DMS153 treated with DMSO at 0.1 percent for 48 hours (cell line): ENCODE data around the gene RANBP3L.
"Not testable (repeated sequence)": the region's sequence is repeated elsewhere in the genome, so short reads cannot be mapped to it uniquely, and the experiment has no call there.

ENCODE experiments used
- DNase-seq: peaks from one replicate; lab custom pipeline; 2025; ENCODE audit not compliant: unreplicated experiment; lab: John Stamatoyannopoulos, UW

RANBP3L gene

GRCh38 chr5:36208786-36209185 lies 92.9 kb downstream of the RANBP3L start:
- DNase-seq: no peak

- DNase-seq: no peak
Observed at GRCh38 chr5:36206913-36207312, 94.8 kb downstream of the RANBP3L start.

GRCh38 chr5:36205329-36205728 lies 96.4 kb downstream of the RANBP3L start:
- no peak for DNase-seq

- no peak for DNase-seq
Observed at GRCh38 chr5:36202521-36202961, 99.2 kb downstream of the RANBP3L start.

GRCh38 chr5:36200513-36200912 lies 101.2 kb downstream of the RANBP3L start:
- DNase-seq: no peak

GRCh38 chr5:36199620-36200019 lies 102.1 kb downstream of the RANBP3L start:
- no peak for DNase-seq

GRCh38 chr5:36198783-36199182 lies 102.9 kb downstream of the RANBP3L start:
- DNase-seq: not testable (repeated sequence)
